GM19351 (cell line): ENCODE data around the gene BCAP31.

Experiments
- ATAC-seq: cut with Tn5 transposase; IDR thresholded peaks from one replicate; pipeline ENCODE4 v1.9.1; 2021; ENCODE audit warnings: mild to moderate bottlenecking, moderate library complexity; ENCODE audit not compliant: unreplicated experiment

BCAP31 gene

DNA sequence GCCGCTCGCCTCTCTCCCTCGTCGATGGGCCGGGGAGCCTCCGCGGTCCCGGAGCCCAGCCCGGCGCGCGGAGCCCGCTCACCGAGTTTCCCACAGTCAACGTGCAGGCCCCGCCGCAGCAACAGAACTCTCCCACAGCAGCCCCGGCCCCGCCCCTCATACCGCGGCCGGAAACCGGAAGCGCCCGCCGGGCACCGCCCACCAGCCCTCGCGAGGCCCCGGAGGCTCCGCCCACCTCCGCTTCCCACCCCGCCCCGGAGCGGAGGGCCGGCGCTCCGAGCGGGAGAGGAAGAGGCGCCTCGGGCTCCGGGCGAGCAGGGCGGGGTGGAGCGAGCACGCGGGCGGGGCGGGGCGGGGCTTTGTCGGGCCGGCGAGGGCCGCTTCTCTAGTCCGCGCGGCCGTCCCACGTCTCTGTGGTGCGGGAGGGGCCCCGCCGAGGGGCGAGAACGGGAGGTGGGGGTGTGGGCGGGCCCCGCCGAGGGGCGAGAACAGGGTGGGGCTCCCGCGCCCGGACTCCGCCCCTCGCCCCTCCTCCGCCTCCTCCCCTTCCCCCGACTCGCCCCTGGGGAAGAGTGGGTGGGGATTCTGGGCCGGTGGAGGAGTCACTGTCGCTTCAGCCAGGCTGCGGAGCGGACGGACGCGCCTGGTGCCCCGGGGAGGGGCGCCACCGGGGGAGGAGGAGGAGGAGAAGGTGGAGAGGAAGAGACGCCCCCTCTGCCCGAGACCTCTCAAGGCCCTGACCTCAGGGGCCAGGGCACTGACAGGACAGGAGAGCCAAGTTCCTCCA lies at the start of gene BCAP31, which contains the start of gene ABCD1:
Gene BCAP31 (minus strand): TSS at position 136 of the 787 bp plus-strand sequence. CDS start 1,143 bp downstream, outside the sequence.
Gene ABCD1 (plus strand): TSS at position 605 of the 787 bp plus-strand sequence. CDS start 411 bp downstream, outside the sequence.
- ATAC-seq: peak; percentile 42

DNA sequence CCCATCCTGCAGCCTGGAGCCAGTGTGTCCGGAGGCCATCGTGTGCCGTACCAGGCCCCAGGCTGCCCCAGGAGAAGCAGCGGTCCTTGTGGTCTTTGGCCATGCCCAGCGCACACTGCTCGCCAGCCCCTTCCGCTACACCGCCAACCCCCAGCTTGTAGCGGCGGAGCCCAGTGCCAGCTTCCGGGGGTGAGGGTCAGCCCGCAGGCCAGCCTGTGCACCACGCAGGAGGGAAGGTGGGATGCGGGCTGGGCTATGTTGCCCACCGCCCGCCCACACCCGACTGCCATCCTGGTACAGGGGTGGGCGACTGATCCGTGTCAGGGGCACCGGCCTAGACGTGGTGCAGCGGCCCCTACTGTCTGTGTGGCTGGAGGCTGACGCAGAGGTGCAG lies 49.0 kb upstream of the BCAP31 start:
- no peak for ATAC-seq

GRCh38 chrX:153772316-153773217 lies 48.4 kb upstream of the BCAP31 start:
- no peak for ATAC-seq

GRCh38 chrX:153771415-153772315 lies 47.5 kb upstream of the BCAP31 start:
- ATAC-seq: no peak

- no peak for ATAC-seq
These were observed 46.6 kb upstream of the BCAP31 start for GRCh38 chrX:153770601-153771414.

DNA sequence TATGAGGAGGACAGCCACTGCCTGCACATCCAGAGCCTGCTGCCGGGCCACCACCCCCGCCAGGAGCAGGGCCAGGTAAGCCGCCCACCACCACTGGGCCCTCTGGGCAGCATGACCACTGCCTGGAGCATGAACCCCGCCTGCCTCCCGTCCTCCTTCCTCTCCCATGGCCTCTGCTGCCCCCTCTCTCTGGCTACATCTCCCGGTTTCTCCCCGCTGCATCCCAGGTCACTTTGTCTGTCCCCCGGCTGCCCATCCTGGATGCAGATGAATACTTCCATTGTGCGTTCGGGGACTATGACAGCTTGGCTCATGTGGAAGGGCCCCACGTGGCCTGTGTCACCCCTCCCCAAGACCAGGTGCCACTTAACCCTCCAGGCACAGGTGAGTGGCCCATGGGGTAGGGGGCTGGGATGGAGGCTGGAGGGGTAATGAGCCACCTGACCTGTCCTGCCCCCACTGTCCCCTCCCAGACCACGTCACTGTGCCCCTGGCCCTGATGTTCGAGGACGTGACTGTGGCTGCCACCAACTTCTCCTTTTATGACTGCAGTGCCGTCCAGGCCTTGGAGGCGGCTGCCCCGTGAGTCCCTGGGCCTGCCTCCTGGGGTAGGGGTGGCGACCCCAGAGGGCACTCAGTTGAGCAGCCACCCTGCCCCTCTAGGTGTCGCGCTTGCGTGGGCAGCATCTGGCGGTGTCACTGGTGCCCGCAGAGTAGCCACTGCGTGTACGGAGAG lies 45.8 kb upstream of the BCAP31 start:
- ATAC-seq: no peak

- no peak for ATAC-seq
These were observed 45.1 kb upstream of the BCAP31 start for GRCh38 chrX:153769158-153769864.

- ATAC-seq: no peak
These were observed 44.3 kb upstream of the BCAP31 start for GRCh38 chrX:153768311-153769157.

DNA sequence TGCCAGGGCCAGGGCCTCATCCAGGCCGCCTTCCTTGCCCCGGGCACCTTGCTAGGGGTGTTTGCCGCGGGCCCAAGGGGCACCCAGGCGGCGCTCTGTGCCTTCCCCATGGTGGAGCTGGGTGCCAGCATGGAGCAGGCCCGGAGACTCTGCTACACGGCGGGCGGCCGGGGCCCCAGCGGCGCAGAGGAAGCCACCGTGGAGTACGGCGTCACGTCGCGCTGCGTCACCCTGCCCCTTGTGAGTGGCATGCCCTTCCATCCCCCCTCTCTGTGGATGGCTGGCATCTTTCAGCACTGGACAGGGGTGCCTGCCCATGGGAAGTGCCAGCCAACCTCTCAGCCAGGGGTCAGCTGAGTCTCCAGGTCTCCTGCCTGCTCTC lies 43.5 kb upstream of the BCAP31 start:
- no peak for ATAC-seq

DNA sequence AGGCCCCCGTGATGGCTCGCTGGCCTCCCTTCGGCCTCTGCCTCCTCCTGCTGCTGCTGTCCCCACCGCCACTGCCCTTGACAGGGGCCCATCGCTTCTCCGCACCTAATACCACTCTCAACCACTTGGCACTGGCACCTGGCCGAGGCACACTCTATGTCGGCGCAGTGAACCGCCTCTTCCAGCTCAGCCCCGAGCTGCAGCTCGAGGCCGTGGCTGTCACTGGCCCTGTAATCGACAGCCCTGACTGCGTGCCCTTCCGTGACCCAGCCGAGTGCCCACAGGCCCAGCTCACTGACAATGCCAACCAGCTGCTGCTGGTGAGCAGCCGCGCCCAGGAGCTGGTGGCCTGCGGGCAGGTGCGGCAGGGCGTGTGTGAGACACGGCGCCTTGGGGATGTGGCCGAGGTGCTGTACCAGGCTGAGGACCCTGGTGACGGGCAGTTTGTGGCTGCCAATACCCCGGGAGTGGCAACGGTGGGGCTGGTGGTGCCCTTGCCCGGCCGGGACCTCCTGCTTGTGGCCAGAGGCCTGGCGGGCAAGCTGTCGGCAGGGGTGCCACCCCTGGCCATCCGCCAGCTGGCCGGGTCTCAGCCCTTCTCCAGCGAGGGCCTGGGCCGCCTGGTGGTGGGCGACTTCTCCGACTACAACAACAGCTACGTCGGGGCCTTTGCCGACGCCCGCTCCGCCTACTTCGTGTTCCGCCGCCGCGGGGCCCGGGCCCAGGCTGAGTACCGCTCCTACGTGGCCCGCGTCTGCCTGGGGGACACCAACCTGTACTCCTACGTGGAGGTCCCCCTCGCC lies 42.9 kb upstream of the BCAP31 start:
- no peak for ATAC-seq

DNA sequence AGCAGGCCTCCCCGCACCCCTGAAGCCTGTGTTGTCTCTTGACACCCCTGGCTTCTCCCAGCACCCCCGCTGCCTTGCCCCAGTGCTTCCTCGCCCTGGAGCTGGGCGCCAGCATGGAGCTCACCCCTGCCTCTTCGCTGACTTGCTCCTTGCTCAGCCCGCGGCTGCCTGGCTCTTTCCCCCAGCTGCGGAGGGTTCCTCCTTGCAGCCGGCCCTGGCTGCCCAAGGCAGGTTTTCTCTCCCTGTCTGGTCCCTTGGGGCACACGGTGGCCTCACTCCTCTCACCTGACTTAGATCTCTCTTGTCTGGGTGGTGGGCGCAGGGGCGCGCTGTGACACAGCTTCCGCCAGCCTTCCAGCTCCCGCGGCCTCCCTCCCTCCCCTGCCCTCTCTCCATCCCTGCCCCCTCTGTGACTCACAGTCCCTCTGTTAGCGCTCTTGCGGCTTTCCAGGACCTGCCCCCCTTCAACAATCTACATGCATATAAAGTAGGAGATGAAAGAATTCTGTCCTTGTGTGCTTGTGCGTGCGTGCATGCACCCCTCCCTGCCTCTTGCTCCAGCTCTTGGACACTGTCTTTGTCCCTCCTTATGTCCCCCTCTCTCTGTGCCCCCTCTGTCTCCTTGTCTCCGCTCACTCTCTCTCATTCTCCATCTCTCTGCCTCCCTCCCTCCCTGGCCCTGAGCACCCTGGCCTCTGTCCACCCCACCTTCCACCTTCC lies 42.1 kb upstream of the BCAP31 start:
- no peak for ATAC-seq

GRCh38 chrX:153765138-153766079 lies 41.2 kb upstream of the BCAP31 start:
- no peak for ATAC-seq

GRCh38 chrX:153764786-153765137 lies 40.6 kb upstream of the BCAP31 start:
- no peak for ATAC-seq

- peak; percentile 77 for ATAC-seq
These were observed 40.0 kb upstream of the BCAP31 start, which contains the start of gene PLXNB3 for GRCh38 chrX:153763989-153764755. PLXNB3 (plus strand) TSS chrX:153764249; CDS start chrX:153765536, 1,287 bp downstream.
